ENCODE data around the gene VAMP5. TPM values are rescaled to one million over a fixed set of nuclear protein-coding genes. Genes with fewer than 3 reads are reported as not detected.

Gene VAMP5
- total and polyA plus RNA-seq, 9 of the 15 experiments (the other 6 are each of a cell fraction or from before 2014, with no cell fraction given): 0.54 to 1.9 (median 1.5) TPM; not detected in 2

GRCh38 chr2:85564144-85564563 is 20.1 kb upstream of the VAMP5 start (continued):
- TF ChIP-seq ZBTB26 (CRISPR knock-in tag; IDR thresholded peaks at IDR 0.05): no peak
- peak; percentile 75 for TF ChIP-seq VEZF1 (CRISPR knock-in tag; IDR thresholded peaks at IDR 0.05)
- 0 out of 4 replicates have a peak, but pooled peaks of 1 of the 2 experiments have one; percentile 64 for TF ChIP-seq MLLT1 (IDR thresholded peaks at IDR 0.05)
- TF ChIP-seq TRIM24 (IDR thresholded peaks at IDR 0.05): no peak; a peak in 1 of 4 replicates
- no peak for TF ChIP-seq MEIS2 (IDR thresholded peaks at IDR 0.05; ENCODE audit: partially characterized antibody)
- no peak for TF ChIP-seq NCOA4 (IDR thresholded peaks at IDR 0.05; ENCODE audit: partially characterized antibody)
- TF ChIP-seq SPI1 (IDR thresholded peaks at IDR 0.05; ENCODE audit: borderline replicate concordance, low read depth, low read length): 0 out of 2 replicates have a peak, but pooled peaks have one; percentile 22
- no peak for TF ChIP-seq BCOR (IDR thresholded peaks at IDR 0.05)
- 0 out of 2 replicates have a peak, but pooled peaks have one; percentile 13 for TF ChIP-seq HDAC8 (tag; IDR thresholded peaks at IDR 0.05)
- TF ChIP-seq TBL1XR1 (IDR thresholded peaks at IDR 0.05; ENCODE audit: low read length in 2 of 2): no peak
- TF ChIP-seq ATF1 (CRISPR knock-in tag; IDR thresholded peaks at IDR 0.05): no peak
- TF ChIP-seq ATF1 (tag; IDR thresholded peaks at IDR 0.05): peak; percentile 35; the same call in 1 of the 2 replicates
- TF ChIP-seq ZEB2 (IDR thresholded peaks at IDR 0.05): peak; percentile 23; the same call in 1 of the 2 replicates
- peak; percentile 65; the same call in 1 of the 2 replicates for TF ChIP-seq NBN (IDR thresholded peaks at IDR 0.05; ENCODE audit: low read depth)
- TF ChIP-seq IRF2 (CRISPR knock-in tag; IDR thresholded peaks at IDR 0.05): no peak
- TF ChIP-seq CEBPG (CRISPR knock-in tag; IDR thresholded peaks at IDR 0.05): peak; percentile 61; the same call in 1 of the 2 replicates
- peak; percentile 89 to 94 for TF ChIP-seq CEBPG (tag; conservative IDR thresholded peaks at IDR 0.05 in 1 of 2, IDR thresholded peaks at IDR 0.05 in 1 of 2)
- TF ChIP-seq DPF2 (IDR thresholded peaks at IDR 0.05): peak; percentile 36; the same call in 1 of the 2 replicates
- 0 out of 2 replicates have a peak, but pooled peaks have one; percentile 13 for TF ChIP-seq FOSL1 (tag; conservative IDR thresholded peaks at IDR 0.05)
- no peak for TF ChIP-seq CREB3L1 (IDR thresholded peaks at IDR 0.05; ENCODE audit: borderline replicate concordance, low read depth)
- peak; percentile 80 for TF ChIP-seq ATF4 (CRISPR knock-in tag; IDR thresholded peaks at IDR 0.05)
- TF ChIP-seq JUND (IDR thresholded peaks at IDR 0.05; ENCODE audit: borderline replicate concordance, low read depth, low read length): no peak
- peak; percentile 44; the same call in 1 of the 3 replicates for TF ChIP-seq JUND (tag; IDR thresholded peaks at IDR 0.05; ENCODE audit: borderline replicate concordance, low read depth, low read length)
- 0 out of 2 replicates have a peak, but pooled peaks have one; percentile 38 for TF ChIP-seq ZSCAN32 (CRISPR knock-in tag; IDR thresholded peaks at IDR 0.05)
- TF ChIP-seq XRCC4 (IDR thresholded peaks at IDR 0.05; ENCODE audit: extremely low read depth, insufficient read depth, insufficient read length): no peak

Data from K562 (cell line).